Measurements from ENCODE around the gene STAM.

The STAM gene

GRCh38 chr10:17682236-17682946, 38.4 kb downstream of the STAM start:
- Histone ChIP-seq H3K27ac (ENCODE audit: low read depth, low read length) (no peak overlapping the region), H3K36me3 (ENCODE audit: insufficient read depth, low read length) (no peaks in the 10 kb centered on the region), H3K27me3 (ENCODE audit: control insufficient read depth in 1 of 2, insufficient read depth in 2 of 2, low read length in 2 of 2) (no peaks in the 10 kb centered on the region), H3K9ac (ENCODE audit: low read length) (no peak overlapping the region), H3K4me1 (ENCODE audit: insufficient read depth, low read length) (peaks cover 11% of the 10 kb centered on the region), H3K4me3 (ENCODE audit: low read depth in 1 of 2, low read length in 2 of 2) (no peak overlapping the region), H3K9me3 (ENCODE audit: low read length) (no peaks in the 10 kb centered on the region)

GRCh38 chr10:17683541-17683940, 39.6 kb downstream of the STAM start:
- Histone ChIP-seq H3K4me1 (ENCODE audit: insufficient read depth, low read length) (peaks cover 11% of the 10 kb centered on the region), H3K9ac (ENCODE audit: low read length) (no peak overlapping the region), H3K4me3 (ENCODE audit: low read depth in 1 of 2, low read length in 2 of 2) (no peak overlapping the region), H3K27me3 (ENCODE audit: control insufficient read depth in 1 of 2, insufficient read depth in 2 of 2, low read length in 2 of 2) (no peaks in the 10 kb centered on the region), H3K9me3 (ENCODE audit: low read length) (no peaks in the 10 kb centered on the region), H3K36me3 (ENCODE audit: insufficient read depth, low read length) (no peaks in the 10 kb centered on the region), H3K27ac (ENCODE audit: low read depth, low read length) (no peak overlapping the region)

- peaks cover under 1% of the 10 kb centered on the region for H3K36me3 ChIP-seq (ENCODE audit: insufficient read depth, low read length)
- H3K27me3 ChIP-seq (ENCODE audit: control insufficient read depth in 1 of 2, insufficient read depth in 2 of 2, low read length in 2 of 2), result no peaks in the 10 kb centered on the region
- H3K4me1 ChIP-seq (ENCODE audit: insufficient read depth, low read length), result peaks cover 11% of the 10 kb centered on the region
- no peak overlapping the region for H3K4me3 ChIP-seq (ENCODE audit: low read depth in 1 of 2, low read length in 2 of 2)
- no peaks in the 10 kb centered on the region for H3K9me3 ChIP-seq (ENCODE audit: low read length)
- H3K9ac ChIP-seq (ENCODE audit: low read length), result no peak overlapping the region
- no peak overlapping the region for H3K27ac ChIP-seq (ENCODE audit: low read depth, low read length)
Observed at GRCh38 chr10:17684537-17684936, 40.6 kb downstream of the STAM start.

GRCh38 chr10:17685233-17685840, 41.4 kb downstream of the STAM start:
- Histone ChIP-seq H3K9me3 (ENCODE audit: low read length) (no peaks in the 10 kb centered on the region), H3K9ac (ENCODE audit: low read length) (no peak overlapping the region), H3K4me1 (ENCODE audit: insufficient read depth, low read length) (peaks cover 11% of the 10 kb centered on the region), H3K27ac (ENCODE audit: low read depth, low read length) (no peak overlapping the region), H3K36me3 (ENCODE audit: insufficient read depth, low read length) (peaks cover 5% of the 10 kb centered on the region), H3K4me3 (ENCODE audit: low read depth in 1 of 2, low read length in 2 of 2) (no peak overlapping the region), H3K27me3 (ENCODE audit: control insufficient read depth in 1 of 2, insufficient read depth in 2 of 2, low read length in 2 of 2) (no peaks in the 10 kb centered on the region)

GRCh38 chr10:17687117-17687831, 43.3 kb downstream of the STAM start:
- Histone ChIP-seq H3K9me3 (ENCODE audit: low read length) (no peaks in the 10 kb centered on the region), H3K4me3 (ENCODE audit: low read depth in 1 of 2, low read length in 2 of 2) (no peak overlapping the region), H3K36me3 (ENCODE audit: insufficient read depth, low read length) (peaks cover 5% of the 10 kb centered on the region), H3K27ac (ENCODE audit: low read depth, low read length) (no peak overlapping the region), H3K27me3 (ENCODE audit: control insufficient read depth in 1 of 2, insufficient read depth in 2 of 2, low read length in 2 of 2) (no peaks in the 10 kb centered on the region), H3K4me1 (ENCODE audit: insufficient read depth, low read length) (peaks cover 4% of the 10 kb centered on the region), H3K9ac (ENCODE audit: low read length) (no peak overlapping the region)

- no peaks in the 10 kb centered on the region for H3K4me1 ChIP-seq (ENCODE audit: insufficient read depth, low read length)
- no peak overlapping the region for H3K4me3 ChIP-seq (ENCODE audit: low read depth in 1 of 2, low read length in 2 of 2)
- H3K9ac ChIP-seq (ENCODE audit: low read length), result no peak overlapping the region
- peaks cover 5% of the 10 kb centered on the region for H3K36me3 ChIP-seq (ENCODE audit: insufficient read depth, low read length)
- no peaks in the 10 kb centered on the region for H3K9me3 ChIP-seq (ENCODE audit: low read length)
- no peak overlapping the region for H3K27ac ChIP-seq (ENCODE audit: low read depth, low read length)
- no peaks in the 10 kb centered on the region for H3K27me3 ChIP-seq (ENCODE audit: control insufficient read depth in 1 of 2, insufficient read depth in 2 of 2, low read length in 2 of 2)
Observed at GRCh38 chr10:17689137-17689536, 45.2 kb downstream of the STAM start.

- no peaks in the 10 kb centered on the region for H3K9me3 ChIP-seq (ENCODE audit: low read length)
- H3K27me3 ChIP-seq (ENCODE audit: control insufficient read depth in 1 of 2, insufficient read depth in 2 of 2, low read length in 2 of 2), result no peaks in the 10 kb centered on the region
- H3K9ac ChIP-seq (ENCODE audit: low read length), result no peak overlapping the region
- no peak overlapping the region for H3K27ac ChIP-seq (ENCODE audit: low read depth, low read length)
- peaks cover 12% of the 10 kb centered on the region for H3K36me3 ChIP-seq (ENCODE audit: insufficient read depth, low read length)
- H3K4me1 ChIP-seq (ENCODE audit: insufficient read depth, low read length), result no peaks in the 10 kb centered on the region
- H3K4me3 ChIP-seq (ENCODE audit: low read depth in 1 of 2, low read length in 2 of 2), result no peak overlapping the region
Observed at GRCh38 chr10:17693009-17693408, 49.1 kb downstream of the STAM start.

DNA sequence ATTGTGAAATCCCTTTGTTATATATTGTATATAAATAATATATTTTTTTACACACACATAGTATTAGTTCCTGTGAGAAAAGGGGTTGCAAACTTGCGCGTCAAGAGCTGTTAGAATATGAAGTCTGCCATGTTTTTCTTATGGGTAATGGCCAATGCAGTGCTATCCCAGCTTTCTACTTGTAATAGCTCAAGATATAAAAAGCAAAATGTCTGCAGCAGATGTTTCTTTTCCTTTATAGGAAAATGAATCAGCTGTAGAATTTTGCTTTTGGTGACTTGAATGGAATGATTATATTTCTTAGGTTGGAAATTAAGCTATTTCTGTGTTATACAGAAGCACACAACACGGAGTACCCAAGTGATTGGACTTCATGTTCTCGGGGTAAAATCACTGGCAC, 54.7 kb downstream of the STAM start:
- Histone ChIP-seq H3K36me3 (ENCODE audit: insufficient read depth, low read length) (peaks cover 12% of the 10 kb centered on the region), H3K9me3 (ENCODE audit: low read length) (no peaks in the 10 kb centered on the region), H3K4me3 (ENCODE audit: low read depth in 1 of 2, low read length in 2 of 2) (no peak overlapping the region), H3K27me3 (ENCODE audit: control insufficient read depth in 1 of 2, insufficient read depth in 2 of 2, low read length in 2 of 2) (no peaks in the 10 kb centered on the region), H3K4me1 (ENCODE audit: insufficient read depth, low read length) (no peaks in the 10 kb centered on the region), H3K9ac (ENCODE audit: low read length) (no peak overlapping the region), H3K27ac (ENCODE audit: low read depth, low read length) (no peak overlapping the region)

DNA sequence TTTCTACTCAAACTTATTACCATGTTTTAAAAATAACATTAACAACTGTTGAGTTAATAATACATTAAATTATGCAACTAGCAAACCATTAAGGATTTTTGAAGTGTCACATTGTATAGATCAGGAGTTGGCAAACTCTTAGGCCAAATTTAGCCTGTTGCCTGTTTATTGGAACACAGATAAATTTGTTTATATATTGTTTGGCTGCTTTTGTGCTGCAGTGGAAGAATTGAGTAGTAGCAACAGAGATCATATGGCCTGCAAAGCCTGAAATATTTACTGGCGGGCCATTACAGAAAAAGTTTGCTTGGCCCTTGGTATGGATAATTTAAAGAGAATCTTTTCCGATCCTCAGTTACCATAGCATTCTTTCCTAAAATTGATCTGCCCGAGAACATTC, 57.4 kb downstream of the STAM start:
- H3K36me3 ChIP-seq (ENCODE audit: insufficient read depth, low read length), result peaks cover 12% of the 10 kb centered on the region
- H3K4me1 ChIP-seq (ENCODE audit: insufficient read depth, low read length), result no peaks in the 10 kb centered on the region
- H3K27ac ChIP-seq (ENCODE audit: low read depth, low read length), result no peak overlapping the region
- no peak overlapping the region for H3K4me3 ChIP-seq (ENCODE audit: low read depth in 1 of 2, low read length in 2 of 2)
- H3K27me3 ChIP-seq (ENCODE audit: control insufficient read depth in 1 of 2, insufficient read depth in 2 of 2, low read length in 2 of 2), result no peaks in the 10 kb centered on the region
- H3K9me3 ChIP-seq (ENCODE audit: low read length), result no peaks in the 10 kb centered on the region
- H3K9ac ChIP-seq (ENCODE audit: low read length), result no peak overlapping the region

GRCh38 chr10:17703706-17704105, 59.8 kb downstream of the STAM start:
- Histone ChIP-seq H3K27me3 (ENCODE audit: control insufficient read depth in 1 of 2, insufficient read depth in 2 of 2, low read length in 2 of 2) (no peaks in the 10 kb centered on the region), H3K27ac (ENCODE audit: low read depth, low read length) (no peak overlapping the region), H3K9ac (ENCODE audit: low read length) (no peak overlapping the region), H3K36me3 (ENCODE audit: insufficient read depth, low read length) (peaks cover 4% of the 10 kb centered on the region), H3K4me3 (ENCODE audit: low read depth in 1 of 2, low read length in 2 of 2) (no peak overlapping the region), H3K4me1 (ENCODE audit: insufficient read depth, low read length) (no peaks in the 10 kb centered on the region), H3K9me3 (ENCODE audit: low read length) (no peaks in the 10 kb centered on the region)

GRCh38 chr10:17708821-17709220, 64.9 kb downstream of the STAM start:
- H3K36me3 ChIP-seq (ENCODE audit: insufficient read depth, low read length), result peaks cover 17% of the 10 kb centered on the region
- no peaks in the 10 kb centered on the region for H3K9me3 ChIP-seq (ENCODE audit: low read length)
- no peaks in the 10 kb centered on the region for H3K27me3 ChIP-seq (ENCODE audit: control insufficient read depth in 1 of 2, insufficient read depth in 2 of 2, low read length in 2 of 2)
- H3K27ac ChIP-seq (ENCODE audit: low read depth, low read length), result no peak overlapping the region
- no peak overlapping the region for H3K4me3 ChIP-seq (ENCODE audit: low read depth in 1 of 2, low read length in 2 of 2)
- no peak overlapping the region for H3K9ac ChIP-seq (ENCODE audit: low read length)
- H3K4me1 ChIP-seq (ENCODE audit: insufficient read depth, low read length), result no peaks in the 10 kb centered on the region

All from muscle layer of colon (tissue), 2 donors.